Body of pancreas (tissue), 4 donors: Measurements from ENCODE around the gene PARM1.

Experiments
- CTCF ChIP-seq, 7 experiments: fragments of 450-650 bp in 4 of 7; fragments of 200-600 bp in 3 of 7; sonication (generic) in 3 of 7; IDR thresholded peaks; one replicate each; pipeline ENCODE4 v1.5.1; 2016 to 2019; ENCODE audit warnings: antibody characterized with exemption in 7 of 7
- POLR2A ChIP-seq, 3 donors: fragments of 450-650 bp; IDR thresholded peaks; one replicate each; pipeline ENCODE4 v1.6.1; 2016; ENCODE audit warnings: antibody characterized with exemption in 3 of 3, mild to moderate bottlenecking in 2 of 3

- no peak for TF ChIP-seq CTCF (IDR thresholded peaks at IDR 0.05)
- TF ChIP-seq POLR2A (IDR thresholded peaks at IDR 0.05), result no peak
Measured at GRCh38 chr4:74975082-74975481, 42.2 kb downstream of the PARM1 start.
